Adrenal gland (tissue), 5 donors: ENCODE data around the gene CWC27.

ENCODE experiments used
- CTCF ChIP-seq, 6 experiments: fragments of 450-650 bp in 4 of 6; fragments of 200-600 bp in 2 of 6; sonication (generic) in 1 of 6; IDR thresholded peaks; 1 replicate in 5 of 6; 2 replicates in 1 of 6; pipeline versions ENCODE4 v1.5.1 to v1.8.0; 2016 to 2021; ENCODE audit warnings: antibody characterized with exemption in 6 of 6, mild to moderate bottlenecking in 2 of 6, moderate library complexity in 1 of 6
- POLR2A ChIP-seq, 2 donors: fragments of 450-650 bp; IDR thresholded peaks; one replicate each; pipeline ENCODE4 v1.6.1; 2017; ENCODE audit warnings: antibody characterized with exemption in 2 of 2, mild to moderate bottlenecking in 2 of 2, moderate library complexity in 1 of 2
- donor health status: DM: no; HTN: no; CAD: no.

- TF ChIP-seq CTCF (IDR thresholded peaks at IDR 0.05): no peak
- TF ChIP-seq POLR2A (IDR thresholded peaks at IDR 0.05): no peak
Observed at GRCh38 chr5:65022932-65023331, 254.2 kb downstream of the CWC27 start.
